ENCODE data around the gene OR10H3. TPM values are rescaled to one million over a fixed set of nuclear protein-coding genes. Genes with fewer than 3 reads are reported as not detected.

OR10H3 gene
- total RNA-seq: not detected in 2 replicates

GRCh38 chr19:15737722-15738121, at the start of gene OR10H3:
TSS of gene OR10H3 (plus strand) at chr19:15737985. CDS start at chr19:15741393, 3,408 bp downstream.

GRCh38 chr19:15727724-15728123, 10.1 kb upstream of the OR10H3 start, which contains the start of gene OR10H2:
TSS of gene OR10H2 (plus strand) at chr19:15728024. CDS start at chr19:15728044, 20 bp downstream.

GRCh38 chr19:15787611-15788155, 49.9 kb downstream of the OR10H3 start, which contains the start of gene OR10H5:
TSS of gene OR10H5 (plus strand) at chr19:15787661. CDS start at chr19:15794049, 6,388 bp downstream.

Other genes starting within 250 kb of the OR10H3 start
- gene CYP4F22, start 229.5 kb upstream of the OR10H3 start, total RNA-seq: 0.14 TPM in 1 of 2 replicates, not detected in the other
- gene CYP4F8, start 122.8 kb upstream of the OR10H3 start, total RNA-seq: not detected in 2 replicates
- gene CYP4F3, start 97.1 kb upstream of the OR10H3 start, total RNA-seq: 1.9 and 2.1 TPM in 2 replicates
- 0.49 and 0.65 TPM in 2 replicates for gene CYP4F12, start 64.9 kb upstream of the OR10H3 start, total RNA-seq
- gene OR10H2, start 10.0 kb upstream of the OR10H3 start, total RNA-seq: not detected in 2 replicates
- not detected in 2 replicates for gene OR10H5, start 49.7 kb downstream of the OR10H3 start, total RNA-seq
- gene OR10H1, start 77.7 kb downstream of the OR10H3 start, total RNA-seq: 0.21 TPM in 1 of 2 replicates, not detected in the other
- 0.14 TPM in 1 of 2 replicates, not detected in the other for gene CYP4F2, start 160.1 kb downstream of the OR10H3 start, total RNA-seq
- not detected in 2 replicates for gene CYP4F11, start 196.5 kb downstream of the OR10H3 start, total RNA-seq
- gene OR10H4, start 211.0 kb downstream of the OR10H3 start, total RNA-seq: not detected in 2 replicates

All from airway epithelial cell (primary cell).